ENCODE measurements around the gene UGT2A1.

- TF ChIP-seq, protein P1, sequence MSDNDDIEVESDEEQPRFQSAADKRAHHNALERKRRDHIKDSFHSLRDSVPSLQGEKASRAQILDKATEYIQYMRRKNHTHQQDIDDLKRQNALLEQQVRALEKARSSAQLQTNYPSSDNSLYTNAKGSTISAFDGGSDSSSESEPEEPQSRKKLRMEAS (IDR thresholded peaks at IDR 0.05) = no peak
- TF ChIP-seq CTCF (IDR thresholded peaks at IDR 0.05) = no peak
- no peak for TF ChIP-seq HDAC2 (IDR thresholded peaks at IDR 0.05)
- no peak for TF ChIP-seq CEBPB (IDR thresholded peaks at IDR 0.05)
- TF ChIP-seq RFX5 (IDR thresholded peaks at IDR 0.05) = no peak
These were observed 52.0 kb downstream of the UGT2A1 start for GRCh38 chr4:69601065-69601464.
